ENCODE measurements around the gene NR6A1. TPM values are rescaled to one million over a fixed set of nuclear protein-coding genes. Genes with fewer than 3 reads are reported as not detected.

NR6A1 gene
- total and polyA plus RNA-seq, 4 experiments from 2014 or later: 0.06 TPM; not detected in 3

- DNase-seq: no peak
- no peaks in the 10 kb centered on the region for H3K4me1 ChIP-seq (ENCODE audit: insufficient read depth, low read length)
- no peaks in the 10 kb centered on the region for H3K36me3 ChIP-seq (ENCODE audit: insufficient read depth, low read length)
- H3K27me3 ChIP-seq (ENCODE audit: insufficient read depth, low read length): no peaks in the 10 kb centered on the region
- peaks cover 3 to 4% of the 10 kb centered on the region in 2 donors for H3K27me3 Mint-ChIP-seq
- intact Hi-C loops (cut with micrococcal nuclease): no loop called here
- no peaks in the 10 kb centered on the region for H3K9me3 ChIP-seq (ENCODE audit: control insufficient read depth in 1 of 2, low read length in 2 of 2)
- H3K9me3 Mint-ChIP-seq: no peaks in the 10 kb centered on the region
- no peak overlapping the region for H3K27ac ChIP-seq (ENCODE audit: low read depth, low read length)
- no peak overlapping the region for H3K27ac Mint-ChIP-seq
- POLR2A ChIA-PET (ENCODE audit: partially characterized antibody): no interaction called here
- H3K4me3 ChIP-seq (ENCODE audit: low read length in 2 of 2): no peak overlapping the region
- H3K4me1 Mint-ChIP-seq: no peaks in the 10 kb centered on the region
- H3K36me3 Mint-ChIP-seq: no peaks in the 10 kb centered on the region
- CTCF ChIA-PET (ENCODE audit: partially characterized antibody): no interaction called here
- no peak overlapping the region for H3K4me3 Mint-ChIP-seq
These were observed 282.4 kb downstream of the NR6A1 start for GRCh38 chr9:124488641-124489210.

GRCh38 chr9:124487260-124488182 is 283.6 kb downstream of the NR6A1 start:
- H3K4me3 Mint-ChIP-seq: no peak overlapping the region
- no peaks in the 10 kb centered on the region for H3K9me3 Mint-ChIP-seq
- no peak overlapping the region for H3K27ac ChIP-seq (ENCODE audit: low read depth, low read length)
- no peak overlapping the region for H3K4me3 ChIP-seq (ENCODE audit: low read length in 2 of 2)
- peaks cover 3 to 4% of the 10 kb centered on the region in 2 donors for H3K27me3 Mint-ChIP-seq
- H3K9me3 ChIP-seq (ENCODE audit: control insufficient read depth in 1 of 2, low read length in 2 of 2): no peaks in the 10 kb centered on the region
- H3K27ac Mint-ChIP-seq: no peak overlapping the region
- DNase-seq: no peak
- ChIA-PET CTCF (ENCODE audit: partially characterized antibody) (no interaction called here), POLR2A (ENCODE audit: partially characterized antibody) (no interaction called here)
- no peaks in the 10 kb centered on the region for H3K4me1 Mint-ChIP-seq
- no peaks in the 10 kb centered on the region for H3K4me1 ChIP-seq (ENCODE audit: insufficient read depth, low read length)
- no peaks in the 10 kb centered on the region for H3K27me3 ChIP-seq (ENCODE audit: insufficient read depth, low read length)
- no peaks in the 10 kb centered on the region for H3K36me3 ChIP-seq (ENCODE audit: insufficient read depth, low read length)
- H3K36me3 Mint-ChIP-seq: no peaks in the 10 kb centered on the region
- intact Hi-C loops (cut with micrococcal nuclease): no loop called here

GRCh38 chr9:124486778-124487259 is 284.3 kb downstream of the NR6A1 start:
- Histone ChIP-seq H3K4me1 (ENCODE audit: insufficient read depth, low read length) (no peaks in the 10 kb centered on the region), H3K4me3 (ENCODE audit: low read length in 2 of 2) (no peak overlapping the region), H3K9me3 (ENCODE audit: control insufficient read depth in 1 of 2, low read length in 2 of 2) (no peaks in the 10 kb centered on the region), H3K27ac (ENCODE audit: low read depth, low read length) (no peak overlapping the region), H3K36me3 (ENCODE audit: insufficient read depth, low read length) (no peaks in the 10 kb centered on the region), H3K27me3 (ENCODE audit: insufficient read depth, low read length) (no peaks in the 10 kb centered on the region)
- H3K27me3 Mint-ChIP-seq: peaks cover 3 to 4% of the 10 kb centered on the region in 2 donors
- no peaks in the 10 kb centered on the region for H3K9me3 Mint-ChIP-seq
- intact Hi-C loops (cut with micrococcal nuclease): no loop called here
- POLR2A ChIA-PET (ENCODE audit: partially characterized antibody): no interaction called here
- H3K4me3 Mint-ChIP-seq: no peak overlapping the region
- no peaks in the 10 kb centered on the region for H3K4me1 Mint-ChIP-seq
- no peaks in the 10 kb centered on the region for H3K36me3 Mint-ChIP-seq
- CTCF ChIA-PET (ENCODE audit: partially characterized antibody): no interaction called here
- H3K27ac Mint-ChIP-seq: no peak overlapping the region
- DNase-seq: no peak

GRCh38 chr9:124485936-124486335 is 285.2 kb downstream of the NR6A1 start:
- no peak overlapping the region for H3K4me3 Mint-ChIP-seq
- Histone ChIP-seq H3K9me3 (ENCODE audit: control insufficient read depth in 1 of 2, low read length in 2 of 2) (no peaks in the 10 kb centered on the region), H3K4me1 (ENCODE audit: insufficient read depth, low read length) (no peaks in the 10 kb centered on the region), H3K27ac (ENCODE audit: low read depth, low read length) (no peak overlapping the region), H3K36me3 (ENCODE audit: insufficient read depth, low read length) (no peaks in the 10 kb centered on the region), H3K27me3 (ENCODE audit: insufficient read depth, low read length) (no peaks in the 10 kb centered on the region), H3K4me3 (ENCODE audit: low read length in 2 of 2) (no peak overlapping the region)
- no peaks in the 10 kb centered on the region for H3K9me3 Mint-ChIP-seq
- H3K27me3 Mint-ChIP-seq: peaks cover 3 to 4% of the 10 kb centered on the region in 2 donors
- POLR2A ChIA-PET (ENCODE audit: partially characterized antibody): no interaction called here
- intact Hi-C loops (cut with micrococcal nuclease): no loop called here
- DNase-seq: no peak
- H3K27ac Mint-ChIP-seq: no peak overlapping the region
- H3K36me3 Mint-ChIP-seq: no peaks in the 10 kb centered on the region
- CTCF ChIA-PET (ENCODE audit: partially characterized antibody): no interaction called here
- no peaks in the 10 kb centered on the region for H3K4me1 Mint-ChIP-seq

GRCh38 chr9:124485201-124485600 is 285.9 kb downstream of the NR6A1 start:
- no peak overlapping the region for H3K27ac Mint-ChIP-seq
- H3K27me3 Mint-ChIP-seq: peaks cover 3 to 4% of the 10 kb centered on the region in 2 donors
- no peaks in the 10 kb centered on the region for H3K36me3 Mint-ChIP-seq
- Histone ChIP-seq H3K36me3 (ENCODE audit: insufficient read depth, low read length) (no peaks in the 10 kb centered on the region), H3K9me3 (ENCODE audit: control insufficient read depth in 1 of 2, low read length in 2 of 2) (no peaks in the 10 kb centered on the region), H3K27me3 (ENCODE audit: insufficient read depth, low read length) (no peaks in the 10 kb centered on the region), H3K4me1 (ENCODE audit: insufficient read depth, low read length) (no peaks in the 10 kb centered on the region), H3K27ac (ENCODE audit: low read depth, low read length) (no peak overlapping the region), H3K4me3 (ENCODE audit: low read length in 2 of 2) (no peak overlapping the region)
- intact Hi-C loops (cut with micrococcal nuclease): no loop called here
- POLR2A ChIA-PET (ENCODE audit: partially characterized antibody): no interaction called here
- no peaks in the 10 kb centered on the region for H3K9me3 Mint-ChIP-seq
- no peaks in the 10 kb centered on the region for H3K4me1 Mint-ChIP-seq
- H3K4me3 Mint-ChIP-seq: no peak overlapping the region
- CTCF ChIA-PET (ENCODE audit: partially characterized antibody): no interaction called here
- DNase-seq: no peak

GRCh38 chr9:124483481-124483880 is 287.6 kb downstream of the NR6A1 start:
- ChIA-PET POLR2A (ENCODE audit: partially characterized antibody) (no interaction called here), CTCF (ENCODE audit: partially characterized antibody) (no interaction called here)
- no peaks in the 10 kb centered on the region for H3K36me3 Mint-ChIP-seq

GRCh38 chr9:124482431-124483031 is 288.6 kb downstream of the NR6A1 start:
- Histone ChIP-seq H3K4me3 (ENCODE audit: low read length in 2 of 2) (no peak overlapping the region), H3K27me3 (ENCODE audit: insufficient read depth, low read length) (no peaks in the 10 kb centered on the region), H3K4me1 (ENCODE audit: insufficient read depth, low read length) (no peaks in the 10 kb centered on the region), H3K9me3 (ENCODE audit: control insufficient read depth in 1 of 2, low read length in 2 of 2) (no peaks in the 10 kb centered on the region), H3K36me3 (ENCODE audit: insufficient read depth, low read length) (no peaks in the 10 kb centered on the region), H3K27ac (ENCODE audit: low read depth, low read length) (no peak overlapping the region)
- H3K9me3 Mint-ChIP-seq: no peaks in the 10 kb centered on the region
- no peak overlapping the region for H3K27ac Mint-ChIP-seq
- ChIA-PET POLR2A (ENCODE audit: partially characterized antibody) (no interaction called here), CTCF (ENCODE audit: partially characterized antibody) (no interaction called here)
- H3K4me3 Mint-ChIP-seq: no peak overlapping the region
- H3K27me3 Mint-ChIP-seq: peaks cover 3 to 5% of the 10 kb centered on the region in 2 donors
- H3K36me3 Mint-ChIP-seq: no peaks in the 10 kb centered on the region
- no peak for DNase-seq
- intact Hi-C loops (cut with micrococcal nuclease): no loop called here
- no peaks in the 10 kb centered on the region for H3K4me1 Mint-ChIP-seq

More at GRCh38 chr9:124483481-124483880, 287.6 kb downstream of the NR6A1 start:
- Histone ChIP-seq H3K9me3 (ENCODE audit: control insufficient read depth in 1 of 2, low read length in 2 of 2) (no peaks in the 10 kb centered on the region), H3K27ac (ENCODE audit: low read depth, low read length) (no peak overlapping the region), H3K27me3 (ENCODE audit: insufficient read depth, low read length) (no peaks in the 10 kb centered on the region), H3K36me3 (ENCODE audit: insufficient read depth, low read length) (no peaks in the 10 kb centered on the region), H3K4me3 (ENCODE audit: low read length in 2 of 2) (no peak overlapping the region), H3K4me1 (ENCODE audit: insufficient read depth, low read length) (no peaks in the 10 kb centered on the region)
- Mint-ChIP-seq H3K4me1 (no peaks in the 10 kb centered on the region), H3K4me3 (no peak overlapping the region), H3K27me3 (peaks cover 3 to 5% of the 10 kb centered on the region in 2 donors), H3K27ac (no peak overlapping the region), H3K9me3 (no peaks in the 10 kb centered on the region)
- DNase-seq: no peak
- intact Hi-C loops (cut with micrococcal nuclease): no loop called here
